Neural cell (in vitro differentiated cells): Measurements from ENCODE around the gene CANT1. TPM values are rescaled to one million over a fixed set of nuclear protein-coding genes. Genes with fewer than 3 reads are reported as not detected.

Experiments
- H2AFZ ChIP-seq: fragments of 200-600, 300-800 bp; sonication (generic), shearing (Covaris generic); 2 replicates; pipeline ENCODE4 v1.6.0; 2014; ENCODE audit warnings: low read depth, mild to moderate bottlenecking, antibody characterized with exemption, low read length, moderate library complexity
- H3F3A ChIP-seq: fragments of 200-600 bp; shearing (Covaris generic); 2 replicates; pipeline ENCODE4 v1.6.1; 2016; ENCODE audit warnings: mild to moderate bottlenecking, moderate library complexity, mixed read lengths, antibody characterized with exemption, low read length; ENCODE audit not compliant: insufficient read depth, poor library complexity, severe bottlenecking
- H3K27ac ChIP-seq: fragments of 200-600, 300-800 bp; sonication (generic), shearing (Covaris generic); 2 replicates; pipeline ENCODE4 v1.5.1; 2014; ENCODE audit warnings: mild to moderate bottlenecking, low read length, moderate library complexity
- H3K27me3 ChIP-seq: fragments of 300-800, 200-600 bp; sonication (generic), shearing (Covaris generic); 2 replicates; pipeline ENCODE4 v1.6.0; 2014; ENCODE audit warnings: mild to moderate bottlenecking, low read depth, low read length, moderate library complexity; ENCODE audit not compliant: insufficient read depth
- H3K36me3 ChIP-seq: fragments of 300-800, 200-600 bp; sonication (generic), shearing (Covaris generic); 2 replicates; pipeline ENCODE4 v1.5.1; 2014; ENCODE audit warnings: mild to moderate bottlenecking, antibody characterized with exemption, low read length, moderate library complexity; ENCODE audit not compliant: insufficient read depth
- H3K4me2 ChIP-seq: fragments of 300-800, 200-600 bp; sonication (generic), shearing (Covaris generic); 2 replicates; pipeline ENCODE4 v1.6.0; 2014; ENCODE audit warnings: mild to moderate bottlenecking, low read length
- H3K4me3 ChIP-seq: fragments of 300-800, 200-600 bp; sonication (generic), shearing (Covaris generic); 2 replicates; pipeline ENCODE4 v1.5.1; 2014; ENCODE audit warnings: mild to moderate bottlenecking, low read length, moderate library complexity
- H3K79me2 ChIP-seq: fragments of 200-600 bp; shearing (Covaris generic); replicated peaks from 2 replicates; pipeline ENCODE4 v1.6.0; 2014; ENCODE audit warnings: mild to moderate bottlenecking, low read length, moderate library complexity; ENCODE audit not compliant: insufficient read depth
- H3K9ac ChIP-seq: fragments of 300-800, 200-600 bp; sonication (generic), shearing (Covaris generic); 2 replicates; pipeline ENCODE4 v1.6.1; 2016; ENCODE audit warnings: mild to moderate bottlenecking, low read length, mixed read lengths
- H3K9me2 ChIP-seq: fragments of 200-600 bp; shearing (Covaris generic); 2 replicates; pipeline ENCODE4 v1.6.1; 2016; ENCODE audit warnings: mild to moderate bottlenecking, low read length, mixed read lengths; ENCODE audit not compliant: insufficient read depth
- H3K9me3 ChIP-seq: fragments of 200-600, 300-800 bp; sonication (generic), shearing (Covaris generic); 2 replicates; pipeline ENCODE4 v1.6.1; 2016; ENCODE audit warnings: mild to moderate bottlenecking, mixed run types, low read length, moderate library complexity, mixed read lengths
- H4K20me1 ChIP-seq: fragments of 200-600 bp; shearing (Covaris generic); 2 replicates; pipeline ENCODE4 v1.6.1; 2016; ENCODE audit warnings: mild to moderate bottlenecking, mixed run types; ENCODE audit not compliant: insufficient read depth
- CTCF ChIP-seq: fragments of 450-650 bp; IDR thresholded peaks from 2 replicates; pipeline ENCODE4 v1.5.1; 2014; ENCODE audit warnings: antibody characterized with exemption, mild to moderate bottlenecking, moderate library complexity; ENCODE audit not compliant: poor library complexity, severe bottlenecking
- EP300 ChIP-seq: fragments of 450-650 bp; conservative IDR thresholded peaks from 2 replicates; pipeline ENCODE4 v1.6.1; 2014; ENCODE audit warnings: antibody characterized with exemption, mild to moderate bottlenecking, moderate library complexity; ENCODE audit not compliant: poor library complexity, severe bottlenecking
- EZH2 ChIP-seq: fragments of 200-600, 300-800 bp; shearing (Covaris generic), sonication (generic); IDR thresholded peaks from 2 replicates; pipeline ENCODE4 v1.6.1; 2014; ENCODE audit warnings: antibody characterized with exemption, low read length, borderline replicate concordance, mild to moderate bottlenecking; ENCODE audit not compliant: insufficient read depth, poor library complexity, severe bottlenecking
- MXI1 ChIP-seq: fragments of 450-650 bp; conservative IDR thresholded peaks from 2 replicates; pipeline ENCODE4 v1.6.1; 2014; ENCODE audit warnings: antibody characterized with exemption, mild to moderate bottlenecking; ENCODE audit not compliant: poor library complexity, severe bottlenecking
- POLR2AphosphoS5 ChIP-seq: IDR thresholded peaks from 2 replicates; pipeline ENCODE4 v1.6.1; 2012
- RAD21 ChIP-seq: fragments of 450-650 bp; conservative IDR thresholded peaks from 2 replicates; pipeline ENCODE4 v1.6.1; 2014; ENCODE audit warnings: antibody characterized with exemption, mild to moderate bottlenecking, moderate library complexity
- REST ChIP-seq: IDR thresholded peaks from 2 replicates; pipeline ENCODE4 v1.6.1; 2012; ENCODE audit warnings: borderline replicate concordance
- SMC3 ChIP-seq: fragments of 450-650 bp; conservative IDR thresholded peaks from 2 replicates; pipeline ENCODE4 v1.6.1; 2014; ENCODE audit warnings: antibody characterized with exemption, mild to moderate bottlenecking, moderate library complexity; ENCODE audit not compliant: poor library complexity
- TAF1 ChIP-seq: IDR thresholded peaks from 2 replicates; pipeline ENCODE4 v1.6.1; 2012; ENCODE audit warnings: low read depth
- polyA plus RNA-seq: library from polyadenylated mRNA; depleted of rRNA; stranded (reverse); fragments of >200 nt; gene quantifications from 2 replicates; pipeline ENCODE4 v1.2.3, GENCODE V29; 2014

CANT1 gene
- polyA plus RNA-seq, 1 donor from 2014 or later = 17.7 TPM

GRCh38 chr17:79000396-79001189 lies 9.0 kb downstream of the CANT1 start:
- Histone ChIP-seq H3K27me3 (no peaks in the 10 kb centered on the region), H3K4me2 (no peak overlapping the region), H3K79me2 (no peaks in the 10 kb centered on the region), H4K20me1 (no peaks in the 10 kb centered on the region), H2AFZ (no peak overlapping the region), H3K9me3 (no peaks in the 10 kb centered on the region), H3K36me3 (no peaks in the 10 kb centered on the region), H3K9ac (no peak overlapping the region), H3K9me2 (no peaks in the 10 kb centered on the region), H3F3A (no peaks in the 10 kb centered on the region), H3K4me3 (no peak overlapping the region), H3K27ac (no peak overlapping the region)
- TF ChIP-seq REST = no peak
- TF ChIP-seq RAD21 = no peak
- no peak for TF ChIP-seq SMC3
- no peak for TF ChIP-seq POLR2AphosphoS5
- TF ChIP-seq TAF1 = no peak
- TF ChIP-seq CTCF = no peak
- TF ChIP-seq EP300 = no peak
- TF ChIP-seq MXI1 = no peak
- no peak for TF ChIP-seq EZH2

- H4K20me1 ChIP-seq = no peaks in the 10 kb centered on the region
- H3K9ac ChIP-seq = no peak overlapping the region
- no peak overlapping the region for H3K4me2 ChIP-seq
- no peaks in the 10 kb centered on the region for H3K9me3 ChIP-seq
- no peaks in the 10 kb centered on the region for H3K79me2 ChIP-seq
- H3K27ac ChIP-seq = no peak overlapping the region
- no peak overlapping the region for H2AFZ ChIP-seq
- no peak for TF ChIP-seq RAD21
- no peak for TF ChIP-seq TAF1
- TF ChIP-seq SMC3 = no peak
- no peak for TF ChIP-seq EZH2
- no peak for TF ChIP-seq EP300
- no peak for TF ChIP-seq REST
- TF ChIP-seq MXI1 = no peak
- no peaks in the 10 kb centered on the region for H3K27me3 ChIP-seq
- no peaks in the 10 kb centered on the region for H3F3A ChIP-seq
- no peaks in the 10 kb centered on the region for H3K9me2 ChIP-seq
- no peaks in the 10 kb centered on the region for H3K36me3 ChIP-seq
- no peak overlapping the region for H3K4me3 ChIP-seq
Measured at GRCh38 chr17:78999947-79000395, 9.6 kb downstream of the CANT1 start.
